Measurements from ENCODE around the gene ELN.
"Not testable (repeated sequence)": the region's sequence is repeated elsewhere in the genome, so short reads cannot be mapped to it uniquely, and the experiment has no call there.

The ELN gene

GRCh38 chr7:74001150-74001494 is 26.9 kb upstream of the ELN start:
- no peak for FAIRE-seq

DNA sequence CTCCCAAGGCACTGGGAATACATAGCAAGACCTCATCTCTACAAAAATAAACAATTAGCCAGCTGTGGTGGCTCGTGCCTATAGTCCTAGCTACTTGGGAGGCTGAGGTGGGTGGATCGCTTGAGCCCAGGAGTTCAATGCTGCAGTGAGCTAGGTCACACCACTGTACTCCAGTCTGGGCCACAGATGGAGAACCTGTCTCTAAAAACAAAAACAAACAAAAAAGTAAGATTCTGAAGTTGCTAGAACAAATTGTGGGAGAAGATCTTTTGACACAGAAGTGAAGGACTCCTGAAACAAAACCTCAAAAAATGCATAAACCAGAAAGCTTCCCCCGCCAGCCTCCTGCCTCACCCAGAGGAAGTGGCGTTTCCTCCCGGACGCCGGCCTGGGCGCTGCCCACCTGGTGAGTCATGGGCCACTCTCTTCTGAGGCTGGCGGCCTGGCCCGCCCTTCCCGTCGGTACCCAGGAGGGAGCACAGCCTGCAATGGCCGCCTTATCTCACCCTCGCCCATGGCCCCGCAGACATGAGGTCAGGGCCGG is 25.4 kb upstream of the ELN start:
- FAIRE-seq = no peak

GRCh38 chr7:74003621-74004020 is 24.4 kb upstream of the ELN start:
- FAIRE-seq = no peak

DNA sequence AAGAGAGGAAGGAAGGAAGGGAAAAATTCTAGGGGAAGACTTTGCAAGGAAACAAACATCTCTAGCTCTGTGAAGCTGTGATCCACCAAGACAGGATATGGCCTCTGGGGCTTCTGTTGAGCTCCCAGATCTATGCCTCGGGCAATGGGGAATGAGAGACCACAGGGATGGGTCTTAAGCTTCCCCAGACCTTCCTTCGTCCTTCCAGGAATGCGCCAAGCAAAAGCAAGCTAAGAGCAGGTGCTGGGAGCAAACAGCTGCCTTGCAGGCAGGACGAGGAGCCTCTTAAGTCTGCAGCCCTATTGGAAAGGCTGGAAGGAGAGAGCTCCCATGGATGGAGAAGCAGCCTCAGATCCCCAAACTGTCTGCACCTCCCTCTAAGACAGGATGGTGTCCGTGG is 21.9 kb upstream of the ELN start:
- FAIRE-seq = no peak

DNA sequence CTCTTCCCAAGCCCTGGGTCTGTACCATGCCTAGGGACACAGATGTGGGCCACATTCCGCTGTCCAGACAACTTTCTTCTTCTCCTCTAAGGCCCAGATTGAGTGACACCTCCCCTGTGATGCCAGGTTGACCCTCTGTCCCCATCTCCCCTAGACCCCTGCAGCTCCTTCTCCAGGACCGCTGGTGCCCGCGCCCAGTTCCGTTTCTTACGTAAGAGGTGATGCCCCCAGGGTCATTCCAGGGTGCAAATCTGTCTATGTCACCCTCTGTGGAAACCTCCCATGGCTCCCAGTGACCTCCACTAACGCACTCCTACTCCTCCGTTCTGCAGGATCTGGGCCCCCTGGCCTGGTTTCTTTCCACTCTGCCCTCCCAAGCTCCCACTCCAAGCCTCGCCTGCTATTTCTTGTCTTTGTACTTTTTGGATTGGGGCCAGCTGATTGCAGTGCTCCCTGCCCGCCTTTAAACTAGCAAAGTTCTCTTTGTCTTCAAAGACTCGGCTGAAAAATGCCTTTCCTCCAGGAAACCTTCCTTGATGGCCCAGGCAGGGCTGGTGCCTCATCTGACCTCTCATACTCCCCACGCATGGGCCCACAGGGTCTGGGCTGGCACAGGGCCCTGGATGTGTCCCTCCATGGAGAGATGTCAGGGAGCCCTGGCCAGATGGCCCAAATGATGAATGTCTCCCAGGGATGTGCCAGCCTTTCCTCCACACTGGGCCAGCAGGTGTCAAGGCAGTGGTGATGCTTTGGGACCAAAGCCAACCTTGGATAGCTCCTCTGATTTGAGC is 21.3 kb upstream of the ELN start:
- no peak for FAIRE-seq

- no peak for FAIRE-seq
Observed at GRCh38 chr7:74007242-74007567, 20.8 kb upstream of the ELN start.

DNA sequence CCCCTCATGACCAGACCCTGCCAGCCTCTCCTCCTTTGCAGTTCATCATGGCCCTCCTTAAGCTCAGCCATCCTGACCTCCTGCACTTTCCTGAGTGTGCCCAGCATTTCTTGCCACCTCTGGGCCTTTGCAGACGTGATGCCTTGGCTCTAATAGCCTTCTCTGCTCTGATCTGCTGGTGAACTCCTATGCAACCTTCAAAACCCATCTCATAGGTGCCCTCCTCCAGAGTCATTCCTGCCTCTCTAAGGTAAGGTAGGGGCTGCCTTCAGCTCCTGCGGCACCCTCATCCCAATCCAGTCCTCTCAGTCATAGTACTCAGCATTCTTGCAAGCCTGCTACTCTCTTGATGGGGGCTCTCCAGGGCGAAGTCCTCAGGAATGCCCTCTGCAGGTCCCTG is 19.3 kb upstream of the ELN start:
- FAIRE-seq = no peak

- FAIRE-seq = no peak
Observed at GRCh38 chr7:74009719-74010118, 18.3 kb upstream of the ELN start.

DNA sequence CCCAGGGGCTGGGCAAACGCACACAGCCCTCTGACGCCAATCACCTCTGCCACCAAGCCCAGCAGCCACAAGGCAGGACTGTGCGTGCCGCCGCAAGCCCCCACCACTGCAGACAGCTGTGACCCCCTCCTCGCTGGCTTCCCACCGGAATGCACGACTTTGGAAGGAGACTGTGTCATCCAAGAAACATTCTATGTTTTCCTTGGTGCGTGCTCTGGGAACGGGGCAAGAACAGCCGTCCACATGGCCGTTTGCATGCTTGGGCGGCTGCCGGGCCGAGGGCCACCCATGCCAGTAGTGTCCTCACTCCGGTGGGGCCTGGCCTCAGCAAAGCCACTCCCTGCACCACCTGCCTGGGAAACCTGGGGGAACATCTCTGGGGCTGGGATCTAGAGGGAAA is 17.6 kb upstream of the ELN start:
- no peak for FAIRE-seq

GRCh38 chr7:74011421-74011820 is 16.6 kb upstream of the ELN start:
- not testable (repeated sequence) for FAIRE-seq

- FAIRE-seq = no peak
Observed at GRCh38 chr7:74012842-74013249, 15.1 kb upstream of the ELN start.

DNA sequence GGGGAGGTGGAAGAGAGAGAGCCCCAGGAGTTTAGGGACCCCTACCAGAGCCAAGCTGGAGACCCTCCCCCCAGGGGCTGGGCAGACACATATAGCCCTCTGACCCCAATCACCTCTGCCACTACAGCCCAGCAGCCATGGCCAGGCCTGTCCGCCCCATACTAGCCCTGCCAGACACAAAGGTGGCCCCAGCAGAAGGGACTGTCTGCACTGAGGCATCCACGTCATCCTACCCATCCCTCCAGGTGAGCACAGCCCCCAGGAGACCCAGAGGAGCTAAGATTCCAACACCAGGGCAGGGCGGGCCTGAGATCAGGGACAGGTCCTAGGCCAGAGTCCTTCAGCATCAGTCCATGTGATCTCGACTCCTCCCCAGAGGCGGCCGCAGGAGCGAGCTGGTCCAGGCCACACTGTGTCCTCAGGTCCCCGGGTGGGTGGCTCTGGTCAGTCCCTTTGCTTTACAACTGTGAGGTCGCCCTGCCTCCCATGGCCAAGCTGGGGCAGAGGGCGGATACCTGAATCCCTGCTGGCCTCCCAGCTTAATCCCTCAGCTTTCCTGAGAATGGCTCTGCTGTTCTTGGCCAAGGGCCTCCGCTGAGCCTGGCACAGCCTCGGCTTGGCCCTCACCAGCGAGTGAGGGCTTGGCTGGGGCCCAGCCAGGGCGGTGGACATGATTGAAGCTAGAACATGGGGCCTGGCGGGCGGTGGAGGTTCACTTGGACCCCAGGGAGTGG is 14.3 kb upstream of the ELN start:
- no peak for FAIRE-seq

- no peak for FAIRE-seq
Observed at GRCh38 chr7:74014931-74015330, 13.0 kb upstream of the ELN start.

GRCh38 chr7:74015670-74016069 is 12.3 kb upstream of the ELN start:
- no peak for FAIRE-seq

DNA sequence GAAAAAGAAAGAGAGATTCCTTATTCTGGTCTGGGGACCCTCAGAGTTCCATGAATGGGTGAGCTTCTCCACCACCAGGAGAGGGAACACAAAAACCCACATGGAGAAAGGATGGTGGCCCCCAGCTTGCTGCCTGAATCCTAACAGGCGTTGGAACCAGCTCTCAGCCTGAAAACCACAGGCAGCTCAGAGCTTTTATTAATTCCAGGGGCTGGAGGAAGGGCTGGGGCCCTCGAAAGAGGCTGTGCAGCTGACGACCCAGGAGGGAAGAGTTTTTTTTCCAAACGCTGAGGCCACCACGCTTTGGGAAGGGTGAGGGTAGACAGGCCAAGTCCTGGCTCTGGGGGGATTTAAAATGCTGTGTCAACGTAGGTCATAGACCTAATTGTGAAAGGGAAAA is 10.8 kb upstream of the ELN start:
- FAIRE-seq = no peak

DNA sequence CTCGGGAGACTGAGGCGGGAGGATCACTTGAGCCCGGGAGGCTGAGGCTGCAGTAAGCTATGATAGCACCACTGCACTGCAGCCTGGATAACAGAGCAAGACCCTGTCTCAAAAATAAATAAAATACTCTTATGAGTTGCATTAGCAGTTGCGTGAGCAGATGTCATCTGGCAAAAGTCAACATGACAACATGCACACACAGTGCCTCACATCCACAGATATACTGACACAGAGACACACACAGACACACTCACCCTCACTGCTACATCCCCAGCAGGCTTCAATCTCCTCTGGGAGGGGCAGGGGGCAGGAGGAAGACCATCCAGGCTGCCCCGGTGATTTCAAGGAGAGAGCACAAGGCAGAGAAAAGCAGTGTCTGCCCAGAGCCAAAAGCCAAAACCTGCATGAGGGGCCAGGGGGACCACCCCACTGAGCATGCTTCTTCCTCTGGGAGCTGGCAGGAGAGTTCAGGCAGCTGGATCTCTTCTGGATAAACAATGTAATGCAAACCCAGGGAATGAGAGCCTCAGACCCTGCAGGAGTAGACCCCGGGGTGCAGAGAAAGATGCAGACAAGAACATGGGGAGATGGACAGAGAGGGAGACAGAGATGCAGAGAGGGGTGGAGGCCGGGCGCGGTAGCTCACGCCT is 9.6 kb upstream of the ELN start:
- FAIRE-seq = no peak

DNA sequence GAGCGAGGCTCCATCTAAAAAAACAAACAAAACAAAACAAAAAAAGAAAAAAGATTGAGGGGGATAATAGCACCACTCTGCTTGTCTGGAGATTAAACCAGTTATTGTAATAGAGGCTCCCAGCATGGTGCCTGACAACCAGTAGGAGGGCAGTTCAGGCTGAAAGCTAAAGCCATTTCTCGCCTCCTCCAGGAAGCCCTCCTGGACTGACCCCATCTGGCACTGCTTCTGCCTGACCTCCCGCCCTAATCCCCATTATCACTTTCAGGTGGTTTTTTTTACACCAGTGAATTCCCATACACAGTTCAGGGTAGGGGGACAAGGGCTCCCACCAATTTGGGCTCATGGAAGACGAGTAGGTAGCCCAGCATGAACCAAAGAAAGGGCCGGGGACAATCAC is 8.8 kb upstream of the ELN start:
- FAIRE-seq = no peak

DNA sequence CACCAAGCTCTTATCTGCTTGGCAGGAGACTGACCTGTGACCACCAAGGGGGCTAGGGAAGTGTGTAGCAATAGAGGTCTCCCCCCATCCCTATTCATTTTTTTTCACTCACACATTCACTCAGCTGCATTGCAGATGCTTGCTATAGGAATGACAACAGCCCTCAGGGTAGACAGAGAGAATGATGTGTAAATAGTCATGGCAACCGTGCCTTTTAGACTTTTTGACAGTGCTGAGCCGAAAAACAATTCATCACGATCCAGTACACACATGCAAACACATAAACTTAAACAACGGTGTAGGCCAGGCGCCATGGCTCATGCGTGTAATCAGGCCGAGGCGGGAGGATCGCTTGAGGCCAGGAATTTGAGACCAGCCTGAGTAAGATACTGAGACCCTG is 7.6 kb upstream of the ELN start:
- FAIRE-seq = no peak

DNA sequence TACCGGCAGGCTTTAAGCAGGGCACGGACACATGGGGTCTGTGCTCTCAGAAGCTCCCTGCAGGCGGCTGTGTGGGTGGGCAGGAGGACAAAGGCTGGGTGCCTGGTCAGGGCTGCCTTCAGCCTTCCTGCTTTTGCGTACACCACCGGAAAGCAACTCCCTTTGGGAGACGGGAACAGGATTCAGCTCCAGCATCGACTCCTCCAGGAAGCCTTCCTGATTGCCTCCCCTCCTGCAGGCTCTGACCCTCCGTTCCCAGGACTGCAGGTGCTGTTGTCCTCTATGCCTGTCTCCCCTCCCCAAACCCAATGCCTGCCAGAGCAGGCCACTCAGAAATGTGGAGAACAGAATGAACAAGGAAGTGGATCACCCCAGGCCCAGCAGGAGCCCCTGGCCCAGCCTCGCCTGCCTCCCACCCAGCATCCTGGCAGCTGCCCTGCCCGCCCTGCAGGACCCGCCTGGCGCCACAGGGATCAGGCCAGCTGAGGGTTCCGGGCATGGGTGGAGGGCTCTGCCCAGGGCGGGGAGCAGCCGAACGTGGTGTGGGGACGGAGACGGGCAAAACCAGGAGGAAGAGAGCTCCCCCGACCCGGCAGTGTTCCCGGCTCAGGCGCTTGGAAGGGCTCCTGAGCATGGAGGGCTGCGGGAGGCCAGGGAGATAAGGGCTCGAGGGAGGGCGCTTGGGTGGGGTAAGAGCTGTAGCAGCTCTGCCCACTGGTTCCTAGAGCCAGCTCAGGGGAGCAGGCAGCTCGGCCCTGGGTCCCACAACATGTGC is 6.2 kb upstream of the ELN start:
- FAIRE-seq = no peak

GRCh38 chr7:74022507-74022906 is 5.5 kb upstream of the ELN start:
- no peak for FAIRE-seq

GRCh38 chr7:74023092-74023536 is 4.9 kb upstream of the ELN start:
- no peak for FAIRE-seq

DNA sequence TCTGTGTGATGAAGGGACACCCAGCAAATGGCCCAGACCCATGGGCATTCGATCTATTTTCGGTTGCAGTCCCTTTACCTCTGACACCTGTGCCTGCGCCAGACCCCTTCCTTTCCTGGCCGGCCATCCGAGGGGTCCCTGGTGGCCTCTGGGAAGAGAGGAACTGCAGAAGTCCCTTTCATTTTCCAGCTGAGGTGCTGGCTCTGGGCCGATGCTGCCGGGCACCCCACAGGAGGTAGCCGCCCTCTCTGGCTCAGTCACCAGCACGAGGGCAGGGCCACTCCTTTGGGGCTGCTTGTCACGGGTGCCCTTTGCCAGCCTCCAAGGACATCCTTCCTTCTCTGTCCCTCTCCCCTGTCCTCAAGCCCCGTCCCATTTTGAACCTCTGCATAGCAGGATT is 4.2 kb upstream of the ELN start:
- no peak for FAIRE-seq

DNA sequence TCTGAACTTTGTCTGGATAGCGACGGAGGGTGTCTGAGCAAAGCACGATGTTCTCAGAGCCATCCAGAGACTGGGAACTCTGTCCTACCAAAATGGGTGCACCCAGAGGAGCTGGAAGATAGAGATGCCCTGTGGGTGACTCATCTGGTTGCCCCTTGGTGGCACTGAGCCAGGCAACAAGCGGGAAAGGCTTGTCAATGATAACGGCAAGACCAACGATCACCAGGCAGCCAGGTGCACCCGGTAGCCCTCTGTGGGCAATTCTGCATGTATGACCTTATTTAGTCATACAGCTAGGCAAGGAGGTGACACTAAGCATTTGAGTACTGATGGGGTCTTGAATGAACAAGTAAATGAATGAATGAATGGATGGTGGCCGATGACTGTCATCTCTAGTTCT is 2.8 kb upstream of the ELN start:
- FAIRE-seq = no peak
